Neural cell (in vitro differentiated cells): ENCODE measurements around the gene AQP5.

Experiments
- CTCF ChIP-seq: fragments of 450-650 bp; IDR thresholded peaks from 2 replicates; pipeline ENCODE4 v1.5.1; 2014; ENCODE audit warnings: antibody characterized with exemption, mild to moderate bottlenecking, moderate library complexity; ENCODE audit not compliant: poor library complexity, severe bottlenecking
- EP300 ChIP-seq: fragments of 450-650 bp; conservative IDR thresholded peaks from 2 replicates; pipeline ENCODE4 v1.6.1; 2014; ENCODE audit warnings: antibody characterized with exemption, mild to moderate bottlenecking, moderate library complexity; ENCODE audit not compliant: poor library complexity, severe bottlenecking
- EZH2 ChIP-seq: fragments of 200-600, 300-800 bp; shearing (Covaris generic), sonication (generic); IDR thresholded peaks from 2 replicates; pipeline ENCODE4 v1.6.1; 2014; ENCODE audit warnings: antibody characterized with exemption, low read length, borderline replicate concordance, mild to moderate bottlenecking; ENCODE audit not compliant: insufficient read depth, poor library complexity, severe bottlenecking
- MXI1 ChIP-seq: fragments of 450-650 bp; conservative IDR thresholded peaks from 2 replicates; pipeline ENCODE4 v1.6.1; 2014; ENCODE audit warnings: antibody characterized with exemption, mild to moderate bottlenecking; ENCODE audit not compliant: poor library complexity, severe bottlenecking
- POLR2AphosphoS5 ChIP-seq: IDR thresholded peaks from 2 replicates; pipeline ENCODE4 v1.6.1; 2012
- RAD21 ChIP-seq: fragments of 450-650 bp; conservative IDR thresholded peaks from 2 replicates; pipeline ENCODE4 v1.6.1; 2014; ENCODE audit warnings: antibody characterized with exemption, mild to moderate bottlenecking, moderate library complexity
- SMC3 ChIP-seq: fragments of 450-650 bp; conservative IDR thresholded peaks from 2 replicates; pipeline ENCODE4 v1.6.1; 2014; ENCODE audit warnings: antibody characterized with exemption, mild to moderate bottlenecking, moderate library complexity; ENCODE audit not compliant: poor library complexity
- TAF1 ChIP-seq: IDR thresholded peaks from 2 replicates; pipeline ENCODE4 v1.6.1; 2012; ENCODE audit warnings: low read depth
- TF ChIP-seq, protein P1 (sequence below): IDR thresholded peaks from 2 replicates; pipeline ENCODE4 v1.6.1; 2012; ENCODE audit warnings: borderline replicate concordance

GRCh38 chr12:49953151-49953550, 8.5 kb upstream of the AQP5 start:
- TF ChIP-seq POLR2AphosphoS5 = no peak
- TF ChIP-seq CTCF = no peak
- no peak for TF ChIP-seq EZH2
- no peak for TF ChIP-seq SMC3
- no peak for TF ChIP-seq MXI1
- TF ChIP-seq EP300 = no peak
- no peak for TF ChIP-seq TAF1
- TF ChIP-seq, protein P1, sequence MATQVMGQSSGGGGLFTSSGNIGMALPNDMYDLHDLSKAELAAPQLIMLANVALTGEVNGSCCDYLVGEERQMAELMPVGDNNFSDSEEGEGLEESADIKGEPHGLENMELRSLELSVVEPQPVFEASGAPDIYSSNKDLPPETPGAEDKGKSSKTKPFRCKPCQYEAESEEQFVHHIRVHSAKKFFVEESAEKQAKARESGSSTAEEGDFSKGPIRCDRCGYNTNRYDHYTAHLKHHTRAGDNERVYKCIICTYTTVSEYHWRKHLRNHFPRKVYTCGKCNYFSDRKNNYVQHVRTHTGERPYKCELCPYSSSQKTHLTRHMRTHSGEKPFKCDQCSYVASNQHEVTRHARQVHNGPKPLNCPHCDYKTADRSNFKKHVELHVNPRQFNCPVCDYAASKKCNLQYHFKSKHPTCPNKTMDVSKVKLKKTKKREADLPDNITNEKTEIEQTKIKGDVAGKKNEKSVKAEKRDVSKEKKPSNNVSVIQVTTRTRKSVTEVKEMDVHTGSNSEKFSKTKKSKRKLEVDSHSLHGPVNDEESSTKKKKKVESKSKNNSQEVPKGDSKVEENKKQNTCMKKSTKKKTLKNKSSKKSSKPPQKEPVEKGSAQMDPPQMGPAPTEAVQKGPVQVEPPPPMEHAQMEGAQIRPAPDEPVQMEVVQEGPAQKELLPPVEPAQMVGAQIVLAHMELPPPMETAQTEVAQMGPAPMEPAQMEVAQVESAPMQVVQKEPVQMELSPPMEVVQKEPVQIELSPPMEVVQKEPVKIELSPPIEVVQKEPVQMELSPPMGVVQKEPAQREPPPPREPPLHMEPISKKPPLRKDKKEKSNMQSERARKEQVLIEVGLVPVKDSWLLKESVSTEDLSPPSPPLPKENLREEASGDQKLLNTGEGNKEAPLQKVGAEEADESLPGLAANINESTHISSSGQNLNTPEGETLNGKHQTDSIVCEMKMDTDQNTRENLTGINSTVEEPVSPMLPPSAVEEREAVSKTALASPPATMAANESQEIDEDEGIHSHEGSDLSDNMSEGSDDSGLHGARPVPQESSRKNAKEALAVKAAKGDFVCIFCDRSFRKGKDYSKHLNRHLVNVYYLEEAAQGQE = no peak
- no peak for TF ChIP-seq RAD21
